Heart left ventricle (tissue), 16 donors: Measurements from ENCODE around the gene ITPRID2. TPM values are rescaled to one million over a fixed set of nuclear protein-coding genes. Genes with fewer than 3 reads are reported as not detected.
A peak's percentile ranks its signal among the peaks of the same experiment; 100 is the strongest.

Source experiments
- ATAC-seq, 4 donors: fragments of 200-7000 bp; cut with Tn5 transposase; one replicate each; pipeline ENCODE4 v1.9.1; 2020 to 2022; ENCODE audit warnings: moderate library complexity in 4 of 4, mild to moderate bottlenecking in 3 of 4, moderate number of reproducible peaks in 1 of 4
- DNase-seq, 5 donors: peaks; one replicate each; pipeline ENCODE4 v3.0.0-alpha.2; 2020
- H3K27ac ChIP-seq, 12 donors: fragments of 200-600 bp; sonication (generic) in 4 of 12; one replicate each; pipeline versions ENCODE4 v1.5.0 to v1.8.0; 2016 to 2022; ENCODE audit warnings: mild to moderate bottlenecking in 2 of 12
- H3K27me3 ChIP-seq, 9 donors: fragments of 200-600 bp; sonication (generic) in 2 of 9; one replicate each; pipeline versions ENCODE4 v1.5.1 to v1.8.0; 2016 to 2022; ENCODE audit warnings: mild to moderate bottlenecking in 3 of 9
- H3K36me3 ChIP-seq, 9 donors: fragments of 200-600 bp; sonication (generic) in 2 of 9; one replicate each; pipeline versions ENCODE4 v1.5.0 to v1.8.0; 2018 to 2022; ENCODE audit warnings: mild to moderate bottlenecking in 2 of 9
- H3K4me1 ChIP-seq, 12 donors: fragments of 200-600 bp; sonication (generic) in 4 of 12; one replicate each; pipeline versions ENCODE4 v1.5.0 to v1.8.0; 2016 to 2022; ENCODE audit warnings: mild to moderate bottlenecking in 3 of 12
- H3K4me3 ChIP-seq, 12 donors: fragments of 200-600 bp; sonication (generic) in 4 of 12; one replicate each; pipeline versions ENCODE4 v1.5.0 to v1.8.0; 2017 to 2022; ENCODE audit warnings: mild to moderate bottlenecking in 9 of 12, moderate library complexity in 4 of 12
- H3K9me3 ChIP-seq, 12 donors: fragments of 200-600 bp; sonication (generic) in 4 of 12; one replicate each; pipeline versions ENCODE4 v1.5.0 to v1.8.0; 2016 to 2022; ENCODE audit warnings: mild to moderate bottlenecking in 1 of 12
- POLR2A ChIP-seq, 2 donors: fragments of 450-650 bp; IDR thresholded peaks; one replicate each; pipeline ENCODE4 v1.6.1; 2017; ENCODE audit warnings: antibody characterized with exemption in 2 of 2, mild to moderate bottlenecking in 2 of 2, moderate library complexity in 2 of 2
- WGBS, 4 donors: extraction: QIAGEN DNeasy Blood & Tissue Kit in 2 of 4; methylation state at CpG; one replicate each; pipeline versions ENCODE4 v1.1.5 to v1.1.7; 2013 to 2018; 5-methylcytosine and 5-hydroxymethylcytosine counted together
- intact Hi-C, 10 donors: fragments of 100-400 bp; cut with DNase I; formaldehyde crosslinking; loops; one replicate each; pipeline versions ENCODE4 v1.11.1 to v1.14.2; 2022
- polyA plus RNA-seq, 2 donors: library from polyadenylated mRNA; stranded (reverse); fragments of 200-250 nt; gene quantifications; one replicate each; pipeline ENCODE4 v1.2.3, GENCODE V29; 2013
- total RNA-seq, 9 donors: library from RNA; depleted of rRNA in 2 of 9; stranded (reverse); fragments of >200 nt in 2 of 9; fragmentation: NEBNext Ultra II Directional in 3 of 9; extraction: Animal tissue kit (Norgen Biotek cat#: 25700) in 3 of 9; gene quantifications; one replicate each; pipeline versions ENCODE4 v1.1.0 to v1.2.4, GENCODE V29; 2016 to 2023
- TF ChIP-seq, protein P1 (sequence below), 12 donors: fragments of 200-600 bp; sonication (generic) in 4 of 12; IDR thresholded peaks; one replicate each; pipeline versions ENCODE4 v1.5.0 to v1.8.0; 2018 to 2022; ENCODE audit warnings: antibody characterized with exemption in 12 of 12, mild to moderate bottlenecking in 5 of 12
- donor health status: ischemic (EF 13 %, LVEDD 7.1; RV severe dilation, severe dysfunction).
- donor health status: healthy with polysubstance abuse.
- donor health status: DM: no; HTN: yes; CAD: no.
- donor health status: DM: no; HTN: no; CAD: no.
- donor health status: ischemic (EF 25% LVEDD 6.9; RV normal size, moderate dysfunction).
- donor health status: ischemic (EF 25% LVEDD 5.7; RV mildly dilated, moderate dysfunction).
- donor health status: healthy.
- donor health status: DM: yes; HTN: yes; CAD: no.
- donor health status: ischemic (EF 35%, LVEDD 5.7; RV mildly dilated, moderate dysfunction).
- donor health status: nonischemic (EF 11% LVEDD 7.7; RV severe dilation, severe dysfunction).
- donor health status: DM: yes; HTN: yes; CAD: no.
- donor health status: PGD.
- donor health status: ischemic (EF 29% LVEDD 5.4; RV normal size, mild dysfunction).
- donor health status: nonischemic (EF 23%, LVEDD 6.1; RV moderate dilation, normal function).

The ITPRID2 gene
- total and polyA plus RNA-seq, 11 donors: 37.8 to 85.9 (median 59.3) TPM

DNA sequence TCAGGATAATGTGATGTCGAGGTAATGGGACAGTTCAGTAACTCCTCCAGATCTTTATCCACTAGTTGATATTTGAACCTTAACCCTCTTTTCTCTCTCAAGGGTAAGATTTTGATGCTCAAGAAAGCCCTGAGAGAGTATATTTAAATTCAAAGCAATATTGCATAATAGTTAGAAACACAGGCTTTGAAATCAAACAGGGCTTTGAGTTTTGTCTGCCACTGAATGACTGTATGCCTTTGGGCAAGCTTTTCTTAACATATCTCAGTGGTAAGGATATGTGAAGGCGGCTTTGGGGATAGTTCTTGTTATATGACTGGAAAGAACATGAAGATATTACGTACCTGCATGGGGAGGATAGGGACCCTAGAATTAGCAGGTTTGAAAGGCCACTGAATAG, 11.1 kb downstream of the ITPRID2 start:
- WGBS, 4 donors: 68 to 89% (median 83%) methylated on average over 3 of the region's 3 CpGs
- Histone ChIP-seq H3K9me3 (no peaks in the 10 kb centered on the region), H3K4me3 (no peak overlapping the region), H3K27ac (no peak overlapping the region), H3K4me1 (peaks cover 0 to 50% (median 25%) of the 10 kb centered on the region in 12 donors), H3K36me3 (peaks cover 3 to 97% (median 88%) of the 10 kb centered on the region in 9 donors), H3K27me3 (no peaks in the 10 kb centered on the region)
- intact Hi-C loops: loop anchor here in 5 of 10 donors (5.0 kb wide), 1 partner anchor 160 kb away; no protein-coding TSS in a partner anchor
- ATAC-seq: no peak
- TF ChIP-seq, protein P1, sequence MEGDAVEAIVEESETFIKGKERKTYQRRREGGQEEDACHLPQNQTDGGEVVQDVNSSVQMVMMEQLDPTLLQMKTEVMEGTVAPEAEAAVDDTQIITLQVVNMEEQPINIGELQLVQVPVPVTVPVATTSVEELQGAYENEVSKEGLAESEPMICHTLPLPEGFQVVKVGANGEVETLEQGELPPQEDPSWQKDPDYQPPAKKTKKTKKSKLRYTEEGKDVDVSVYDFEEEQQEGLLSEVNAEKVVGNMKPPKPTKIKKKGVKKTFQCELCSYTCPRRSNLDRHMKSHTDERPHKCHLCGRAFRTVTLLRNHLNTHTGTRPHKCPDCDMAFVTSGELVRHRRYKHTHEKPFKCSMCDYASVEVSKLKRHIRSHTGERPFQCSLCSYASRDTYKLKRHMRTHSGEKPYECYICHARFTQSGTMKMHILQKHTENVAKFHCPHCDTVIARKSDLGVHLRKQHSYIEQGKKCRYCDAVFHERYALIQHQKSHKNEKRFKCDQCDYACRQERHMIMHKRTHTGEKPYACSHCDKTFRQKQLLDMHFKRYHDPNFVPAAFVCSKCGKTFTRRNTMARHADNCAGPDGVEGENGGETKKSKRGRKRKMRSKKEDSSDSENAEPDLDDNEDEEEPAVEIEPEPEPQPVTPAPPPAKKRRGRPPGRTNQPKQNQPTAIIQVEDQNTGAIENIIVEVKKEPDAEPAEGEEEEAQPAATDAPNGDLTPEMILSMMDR (IDR thresholded peaks at IDR 0.05): no peak
- no peak for TF ChIP-seq POLR2A (IDR thresholded peaks at IDR 0.05)
- DNase-seq: no peak

DNA sequence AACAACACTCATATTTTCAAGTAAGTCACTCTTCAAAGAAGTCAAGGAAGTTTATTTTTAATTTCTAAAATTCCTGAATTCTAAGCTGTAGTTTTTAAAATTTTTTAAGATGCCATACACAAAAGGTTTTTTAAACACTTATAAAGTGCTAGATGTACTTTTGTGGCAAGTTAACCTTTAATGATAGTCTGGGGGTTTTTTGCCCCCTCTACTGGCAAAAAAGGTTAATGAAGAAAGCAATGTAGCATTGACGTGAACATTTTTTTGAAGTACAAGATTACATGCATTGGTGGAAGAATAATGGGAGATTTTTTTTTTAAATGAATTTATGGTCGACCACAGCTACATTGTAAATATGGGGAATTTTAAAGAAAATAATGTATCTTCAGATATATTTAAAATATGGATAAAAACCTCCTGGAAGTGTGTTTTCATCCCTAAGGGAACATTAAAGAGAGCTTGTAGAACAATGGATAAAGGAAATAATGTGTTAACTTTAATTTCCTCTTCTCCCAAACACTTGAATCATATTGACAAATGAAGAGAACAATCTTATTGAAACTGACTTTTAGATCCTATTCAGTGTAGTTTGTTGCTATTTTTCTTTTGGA, 12.6 kb downstream of the ITPRID2 start:
- Histone ChIP-seq H3K4me1 (peaks cover 0 to 56% (median 28%) of the 10 kb centered on the region in 12 donors), H3K27ac (no peak overlapping the region), H3K27me3 (no peaks in the 10 kb centered on the region), H3K9me3 (no peaks in the 10 kb centered on the region), H3K36me3 (peaks cover 3 to 92% (median 77%) of the 10 kb centered on the region in 9 donors), H3K4me3 (peak overlapping the region in 1 of 12 donors; percentile 10)
- ATAC-seq: peak in 1 of 4 donors; percentile 56
- TF ChIP-seq, protein P1 (IDR thresholded peaks at IDR 0.05): peak; percentile 43 to 75 (median 59)
- no peak for TF ChIP-seq POLR2A (IDR thresholded peaks at IDR 0.05)
- 7 to 15% (median 14%) methylated on average over 2 of the region's 2 CpGs for WGBS, 4 donors
- intact Hi-C loops: loop anchor here (2.0 to 5.0 kb wide), 2 partner anchors 161 to 162 kb away; no protein-coding TSS in a partner anchor
- no peak for DNase-seq

DNA sequence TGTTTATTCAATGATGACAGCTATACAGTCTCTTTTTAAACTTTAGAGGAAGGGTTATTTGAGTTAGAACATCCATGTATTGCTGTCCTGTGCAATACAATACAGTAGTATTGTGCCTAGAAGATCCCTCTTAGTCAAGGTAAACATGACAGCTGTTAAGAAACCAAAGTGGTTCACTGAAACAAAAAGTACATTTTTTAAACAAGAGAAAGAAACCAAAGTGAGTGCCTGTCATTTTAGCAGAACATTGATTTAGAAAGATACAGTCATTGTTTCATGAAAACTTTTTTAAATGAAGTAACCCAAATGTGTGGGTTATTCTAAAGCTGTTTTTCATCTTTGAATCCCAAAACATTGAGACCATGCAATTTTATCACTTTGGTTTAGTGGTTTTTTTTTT, 15.5 kb downstream of the ITPRID2 start:
- no peak for TF ChIP-seq POLR2A (IDR thresholded peaks at IDR 0.05)
- TF ChIP-seq, protein P1 (IDR thresholded peaks at IDR 0.05): no peak
- peaks cover 0 to 91% (median 77%) of the 10 kb centered on the region in 9 donors for H3K36me3 ChIP-seq
- H3K4me1 ChIP-seq: peaks cover 0 to 61% (median 23%) of the 10 kb centered on the region in 12 donors
- ATAC-seq: no peak
- intact Hi-C loops: no loop called here
- no peaks in the 10 kb centered on the region for H3K27me3 ChIP-seq
- no peak overlapping the region for H3K27ac ChIP-seq
- no peak for DNase-seq
- no peak overlapping the region for H3K4me3 ChIP-seq
- no peaks in the 10 kb centered on the region for H3K9me3 ChIP-seq

DNA sequence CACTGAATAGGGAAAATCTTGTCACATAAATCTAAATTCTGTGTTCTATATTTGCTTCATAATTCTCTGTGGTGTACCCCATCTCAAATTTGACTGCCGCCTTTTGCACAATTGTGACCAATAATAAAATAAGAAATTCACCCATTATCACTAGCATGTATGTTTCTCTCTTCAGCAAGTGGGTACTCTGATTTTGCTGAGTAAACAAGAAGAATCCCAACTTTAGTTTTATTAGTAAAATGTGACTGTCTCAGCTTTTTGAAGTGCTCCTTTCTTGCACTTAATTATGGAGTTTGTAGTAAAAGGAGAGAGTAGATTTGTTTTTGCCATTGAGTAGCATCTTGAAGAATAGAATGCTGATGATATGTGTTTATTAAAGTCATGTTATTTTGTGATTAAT, 16.1 kb downstream of the ITPRID2 start:
- Histone ChIP-seq H3K27ac (no peak overlapping the region), H3K9me3 (no peaks in the 10 kb centered on the region), H3K36me3 (peaks cover 0 to 91% (median 72%) of the 10 kb centered on the region in 9 donors), H3K27me3 (no peaks in the 10 kb centered on the region), H3K4me1 (peaks cover 0 to 61% (median 21%) of the 10 kb centered on the region in 12 donors), H3K4me3 (no peak overlapping the region)
- ATAC-seq: no peak
- DNase-seq: no peak
- WGBS, 4 donors: 95 to 99% (median 97%) methylated on average over 1 of the region's 1 CpG
- intact Hi-C loops: no loop called here
- TF ChIP-seq, protein P1 (IDR thresholded peaks at IDR 0.05): no peak
- no peak for TF ChIP-seq POLR2A (IDR thresholded peaks at IDR 0.05)
